GM19240 (cell line): ENCODE results near the gene WWP2.
"Not testable (repeated sequence)": the region's sequence is repeated elsewhere in the genome, so short reads cannot be mapped to it uniquely, and the experiment has no call there.

Source experiments
- DNase-seq: peaks from one replicate; pipeline ENCODE4 v3.0.0; 2011; ENCODE audit warnings: low spot score; ENCODE audit not compliant: insufficient read length

WWP2 gene

DNA sequence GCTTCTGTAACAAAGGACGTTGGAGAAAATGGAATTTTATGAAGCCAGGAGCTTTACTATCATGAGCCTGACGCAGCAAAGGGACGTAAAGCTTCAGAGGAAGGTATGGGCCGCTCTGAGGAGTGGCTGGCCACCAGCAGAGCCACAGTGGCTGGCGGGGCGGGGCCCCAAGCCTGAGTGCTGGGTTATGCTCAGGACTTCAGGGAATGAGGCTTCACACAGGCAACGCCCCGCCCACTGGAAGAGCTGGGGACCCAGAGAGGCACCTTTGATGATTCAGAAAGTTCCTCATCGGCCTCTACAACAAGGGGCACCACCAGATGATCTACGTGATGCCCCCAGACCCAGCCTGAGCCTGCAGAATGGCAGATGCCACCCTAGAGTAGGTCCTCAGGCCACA is 16.2 kb upstream of the WWP2 start:
- DNase-seq, result no peak

DNA sequence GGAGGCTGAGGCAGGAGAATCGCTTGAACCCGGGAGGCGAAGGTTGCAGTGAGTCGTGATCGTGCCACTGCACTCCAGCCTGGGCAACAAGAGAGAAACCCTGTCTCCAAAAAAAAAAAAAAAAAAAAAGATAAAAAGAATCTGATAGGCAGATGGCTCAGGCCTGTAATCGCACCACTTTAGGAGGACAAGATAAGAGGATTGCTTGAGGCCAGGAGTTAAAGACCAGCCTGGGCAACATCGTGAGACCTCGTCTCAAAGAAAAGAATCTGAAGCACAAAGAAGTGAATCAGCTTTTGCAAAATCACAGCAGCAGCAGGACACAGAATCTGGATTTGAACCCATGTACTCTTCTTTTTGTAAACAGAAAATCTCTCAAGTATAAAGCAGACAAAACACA is 15.0 kb upstream of the WWP2 start:
- DNase-seq, result no peak

DNA sequence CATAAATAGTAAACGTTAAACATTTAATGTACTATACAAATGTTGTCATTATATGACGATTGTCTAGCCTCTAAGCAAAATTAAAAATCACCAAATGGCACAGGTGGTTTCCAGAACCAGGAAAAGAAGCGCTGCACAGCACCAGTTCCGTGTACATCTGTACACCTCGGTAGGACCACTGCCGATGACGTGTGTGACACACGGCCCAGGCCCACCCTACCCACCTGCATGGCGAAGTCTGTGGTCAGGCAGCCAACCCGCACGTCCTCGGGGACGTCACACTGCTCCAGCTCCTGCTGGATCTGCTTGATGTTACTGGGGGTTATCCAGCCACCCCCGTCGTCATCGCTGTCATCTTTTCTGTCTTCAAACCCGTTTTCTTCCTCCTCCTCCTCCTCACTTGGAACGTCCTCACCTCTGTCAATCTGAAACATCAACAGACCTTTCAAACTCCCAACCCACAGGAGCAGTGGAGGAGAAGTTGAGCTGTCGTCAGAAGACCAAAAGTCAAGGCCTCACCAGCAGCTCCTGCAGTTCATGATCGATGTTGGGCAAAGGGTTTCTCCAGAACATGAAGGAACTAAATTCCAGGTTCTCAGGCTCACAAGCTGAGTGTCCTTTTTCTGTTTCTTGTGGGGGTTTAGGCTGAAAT is 13.3 kb upstream of the WWP2 start:
- no peak for DNase-seq

DNA sequence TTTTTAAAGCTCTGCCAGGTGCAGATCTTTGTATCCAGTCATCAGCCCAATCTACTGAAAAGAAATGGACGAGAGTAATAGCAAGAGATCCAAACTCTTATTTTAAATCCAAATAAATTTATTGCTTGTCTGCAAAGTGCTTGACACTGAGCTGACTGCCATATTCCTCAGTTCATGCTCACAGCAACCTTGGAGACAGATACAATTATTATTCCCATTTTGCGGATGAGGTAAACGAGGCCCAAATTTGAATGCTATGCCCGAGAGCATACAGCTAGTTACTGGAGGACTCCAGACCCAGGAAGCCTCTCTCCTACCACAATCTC is 8.0 kb upstream of the WWP2 start:
- DNase-seq, result no peak

DNA sequence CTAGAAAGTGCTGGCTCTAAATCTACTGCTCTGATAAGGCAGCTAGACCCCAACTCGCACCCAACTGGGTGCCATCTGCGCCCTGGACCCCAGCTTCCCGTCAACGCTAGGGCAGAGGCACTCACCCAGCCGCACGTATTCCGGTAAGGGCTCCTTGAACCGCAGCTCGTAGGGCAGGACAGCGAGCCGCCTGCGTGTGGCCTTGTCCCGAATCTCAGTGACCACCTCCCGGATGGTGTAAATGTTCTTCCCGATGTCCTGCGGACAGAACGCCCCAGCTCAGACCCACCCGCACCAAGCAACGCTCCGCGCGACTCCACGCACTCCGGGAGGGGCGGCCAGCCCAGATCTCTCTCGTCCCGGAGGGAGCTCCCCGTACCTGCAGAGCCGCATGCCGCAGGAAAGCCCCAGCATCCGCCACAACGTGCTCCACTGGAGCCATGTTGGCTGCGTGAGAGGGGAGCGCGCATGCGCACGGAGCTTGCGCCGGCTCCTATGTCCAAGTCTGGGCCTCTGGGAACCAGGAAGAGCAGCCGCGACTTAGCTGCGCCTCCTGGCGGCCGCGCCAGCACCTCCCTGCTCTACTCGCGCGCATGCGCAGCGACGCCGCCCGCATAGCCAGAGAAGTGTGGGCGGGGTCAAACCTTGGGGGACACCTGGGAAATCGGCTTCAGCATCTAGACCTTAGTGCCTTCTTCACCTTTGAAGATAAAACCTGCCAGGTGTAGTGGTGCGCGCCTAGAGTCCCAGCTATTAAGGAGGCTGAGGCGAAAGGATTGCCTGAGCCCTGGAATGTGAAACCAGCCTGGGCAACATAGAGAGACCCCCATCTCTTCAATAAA is 7.4 kb upstream of the WWP2 start, which contains the start of gene NOB1:
Gene NOB1, minus strand, starts transcription at position 458 of the 842 bp plus-strand sequence. Its CDS starts 16 bp downstream, at position 442.
- peak; percentile 83 for DNase-seq

DNA sequence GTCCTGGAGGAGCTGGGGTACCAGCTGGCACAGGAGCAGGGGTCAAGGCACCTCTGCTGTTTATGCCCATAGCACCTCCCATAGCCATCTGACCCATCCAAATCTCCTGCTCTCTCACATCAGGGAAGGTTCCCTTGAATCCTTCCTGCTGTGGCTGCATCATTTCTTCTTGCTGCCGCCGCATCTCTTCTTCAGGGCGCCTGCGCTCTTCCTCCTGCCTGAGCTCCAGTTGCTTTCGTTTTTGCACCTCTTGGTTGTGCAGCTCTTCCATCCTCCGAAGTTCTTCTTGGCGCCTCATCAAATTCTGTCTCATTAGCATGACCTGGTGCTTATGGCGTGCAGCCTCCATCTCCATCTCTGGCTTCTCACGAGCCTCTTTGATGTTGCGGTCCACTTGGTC is 5.4 kb upstream of the WWP2 start:
- DNase-seq, result no peak

DNA sequence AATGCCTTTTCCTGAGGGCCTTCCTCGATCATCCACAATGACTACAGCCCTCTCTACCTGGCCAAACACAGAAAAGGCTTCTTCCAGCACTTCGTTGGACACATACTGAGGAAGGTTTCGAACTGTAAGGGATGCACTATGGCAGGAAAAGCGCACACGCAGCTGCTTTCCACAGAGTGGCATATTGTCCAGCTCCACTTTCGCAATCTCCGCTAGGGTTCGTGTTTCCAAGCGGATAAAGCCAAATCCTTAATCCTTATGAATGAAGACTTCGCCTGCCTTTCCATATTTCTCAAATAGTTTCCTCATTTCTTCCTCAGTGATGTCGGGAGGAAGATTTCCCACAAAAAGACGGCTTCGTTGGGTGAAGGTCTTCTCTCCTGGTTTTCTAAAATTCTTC is 4.8 kb upstream of the WWP2 start:
- DNase-seq, result not testable (repeated sequence)

DNA sequence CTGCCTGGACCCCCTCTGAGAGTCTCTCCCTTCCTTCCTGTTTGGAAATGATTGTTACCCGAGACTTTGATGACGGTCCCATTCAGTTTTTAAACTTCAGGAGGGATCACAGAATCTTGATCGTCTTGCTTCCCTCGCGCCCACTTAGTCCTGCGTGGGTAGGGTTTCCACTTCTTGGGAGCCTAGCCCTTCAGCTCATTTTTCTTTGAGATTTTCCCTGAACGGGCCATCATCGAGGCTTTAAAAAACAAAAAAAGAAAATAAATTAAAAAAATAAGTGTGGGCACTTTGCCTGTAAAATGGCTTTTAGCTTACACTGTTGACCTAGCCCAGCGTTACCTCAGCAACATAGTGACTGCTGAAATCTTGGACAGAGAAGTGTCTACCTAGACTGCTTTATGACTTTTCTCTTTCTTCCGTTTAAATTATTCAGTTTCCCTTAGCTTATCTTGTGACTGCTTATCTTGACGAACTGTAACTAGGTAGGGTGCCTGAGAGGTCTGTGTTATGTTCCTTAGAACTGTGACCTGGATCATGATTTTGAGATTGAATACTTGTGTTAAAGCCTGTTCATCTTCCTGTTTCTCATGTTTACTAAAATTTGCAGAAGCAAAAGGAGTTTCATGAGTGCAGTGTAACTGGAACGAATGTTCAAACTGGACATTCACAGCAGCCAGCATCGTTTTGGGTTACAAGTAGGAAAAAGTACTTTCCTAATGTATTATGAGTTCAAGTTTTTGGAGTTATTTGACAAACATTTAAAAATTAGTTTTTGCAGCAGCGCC is 874 bp downstream of the WWP2 start:
- no peak for DNase-seq

DNA sequence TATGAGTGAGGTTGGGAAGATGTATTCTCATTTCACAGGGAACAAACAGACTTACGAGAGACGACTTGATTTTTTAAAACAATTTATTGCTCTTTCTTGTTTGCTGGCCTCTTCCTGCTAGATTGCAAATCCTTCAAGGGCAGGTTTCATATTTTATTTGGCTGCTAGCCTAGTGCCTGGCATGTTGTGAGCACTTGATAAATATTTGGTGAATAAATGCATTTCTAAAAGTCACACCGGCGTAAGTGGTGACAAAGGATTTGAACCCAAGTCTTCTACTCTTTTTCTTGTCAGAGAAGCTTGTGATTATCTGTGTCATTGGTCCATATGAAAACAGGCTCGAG is 1.4 kb downstream of the WWP2 start:
- DNase-seq, result no peak

DNA sequence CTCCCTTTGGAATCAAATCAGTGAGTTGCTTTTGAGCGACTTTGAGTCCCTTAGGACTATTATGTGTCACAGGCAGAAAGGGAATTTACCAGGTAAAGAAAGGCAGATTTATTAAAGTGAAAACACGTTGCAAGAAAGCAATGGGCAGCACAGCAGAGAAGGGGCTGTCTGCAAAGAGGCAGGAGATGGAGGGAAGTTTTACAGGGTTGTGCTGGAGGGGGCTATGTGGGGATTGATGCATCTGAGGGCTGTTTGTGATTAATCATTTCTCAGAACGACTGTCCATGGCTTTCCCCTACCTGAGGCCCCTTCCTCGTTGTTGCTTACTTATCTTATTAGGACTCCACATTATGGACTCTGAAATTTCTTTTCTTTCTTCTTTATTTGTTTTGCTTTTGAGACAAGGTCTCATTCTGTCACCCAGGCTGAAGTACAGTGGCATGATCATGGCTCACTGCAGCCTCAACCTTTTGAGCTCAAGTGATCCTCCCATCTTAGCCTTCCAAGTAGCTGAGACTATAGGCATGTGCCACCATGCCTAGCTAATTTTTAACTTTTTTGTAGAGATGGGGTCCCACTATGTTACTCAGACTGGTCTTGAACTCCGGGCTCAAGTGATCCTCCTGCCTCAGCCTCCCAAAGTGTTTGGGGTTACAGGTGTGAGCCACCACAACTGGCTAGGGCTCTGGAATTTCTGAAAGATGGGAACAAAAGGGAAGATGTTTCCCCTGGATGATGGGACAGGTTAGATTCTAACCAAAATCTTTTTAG is 5.5 kb downstream of the WWP2 start:
- DNase-seq, result no peak

DNA sequence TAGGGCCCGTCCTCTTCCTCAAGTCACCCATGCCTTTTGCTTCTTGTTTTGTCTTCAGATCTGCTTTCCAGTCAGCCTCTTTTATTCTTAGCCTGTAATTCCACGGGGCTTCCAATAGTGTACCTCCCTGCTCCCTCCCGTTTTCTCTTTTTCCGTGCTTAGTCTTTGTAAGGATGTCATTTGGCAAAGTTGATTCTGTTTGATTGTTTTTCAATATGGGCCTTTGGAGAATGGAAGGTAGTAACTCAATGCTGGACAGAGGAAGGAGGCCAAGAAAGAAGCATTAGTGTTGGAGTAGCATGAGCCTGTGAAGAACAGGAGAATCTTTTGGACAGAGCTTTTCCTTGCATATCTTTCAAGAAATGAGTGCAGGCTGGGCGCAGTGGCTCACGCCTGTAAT is 6.5 kb downstream of the WWP2 start:
- DNase-seq, result no peak

DNA sequence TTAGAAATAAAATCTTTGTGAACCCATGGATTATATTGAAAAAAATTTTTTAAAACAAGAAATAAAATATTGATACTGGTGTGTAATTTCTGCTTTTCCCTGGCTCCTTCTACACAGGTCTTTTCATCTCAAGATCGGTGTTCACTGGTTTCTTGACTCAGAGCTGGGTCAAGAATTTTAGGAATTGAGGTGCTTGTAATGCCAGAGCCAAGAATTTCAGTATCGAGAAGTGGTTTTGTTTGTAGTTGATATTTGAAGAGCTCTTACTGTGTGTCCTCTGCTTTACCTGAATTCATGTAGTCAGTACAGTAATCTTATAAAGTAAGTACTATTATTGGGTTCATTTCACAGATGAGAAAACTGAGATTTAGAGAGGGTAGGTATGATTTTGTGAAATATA is 7.3 kb downstream of the WWP2 start:
- DNase-seq, result no peak

DNA sequence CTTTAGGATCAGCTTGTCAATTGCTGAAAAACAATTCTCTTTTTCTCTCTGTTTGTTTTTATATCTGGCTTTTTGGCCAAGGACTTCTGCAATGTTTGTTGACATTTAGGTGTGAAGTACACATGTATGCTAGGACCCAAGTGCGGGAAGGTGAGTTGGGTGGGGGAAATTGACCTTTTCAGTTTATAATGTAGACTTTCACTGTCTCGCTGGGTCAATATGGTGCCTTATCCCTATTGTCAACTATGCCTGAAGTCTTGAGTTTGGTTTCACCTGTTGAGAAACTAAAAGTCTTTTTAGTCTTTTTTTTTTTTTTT is 9.5 kb downstream of the WWP2 start:
- no peak for DNase-seq

DNA sequence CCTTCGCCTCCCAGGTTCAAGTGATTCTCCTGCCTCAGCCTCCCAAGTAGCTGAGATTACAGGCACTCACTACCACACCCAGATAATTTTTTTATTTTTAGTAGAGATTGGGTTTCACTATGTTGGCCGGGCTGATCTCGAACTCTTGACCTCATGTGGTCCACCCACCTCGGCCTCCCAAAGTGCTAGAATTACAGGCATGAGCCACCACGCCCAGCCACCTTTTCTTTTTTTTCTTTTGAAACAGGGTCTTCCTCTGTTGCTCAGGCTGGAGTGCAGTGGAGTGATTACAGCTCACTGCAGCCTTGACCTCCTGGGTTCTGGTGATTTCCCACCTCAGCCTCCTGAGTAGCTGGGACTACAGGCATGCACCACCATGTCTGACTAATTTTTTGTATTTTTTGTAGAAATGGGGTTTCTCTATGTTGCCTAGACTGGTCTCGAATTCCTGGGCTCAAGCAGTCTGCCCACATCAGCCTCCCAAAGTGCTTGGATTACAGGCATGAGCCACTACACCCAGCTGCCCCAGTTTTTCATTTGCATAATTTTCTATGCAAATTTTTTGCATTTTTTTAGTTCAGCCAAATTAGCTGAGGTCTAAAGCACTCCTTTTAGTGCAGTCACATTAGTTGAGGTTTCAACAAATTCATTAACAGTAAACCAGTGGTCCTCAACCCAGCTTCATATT is 11.3 kb downstream of the WWP2 start:
- no peak for DNase-seq

DNA sequence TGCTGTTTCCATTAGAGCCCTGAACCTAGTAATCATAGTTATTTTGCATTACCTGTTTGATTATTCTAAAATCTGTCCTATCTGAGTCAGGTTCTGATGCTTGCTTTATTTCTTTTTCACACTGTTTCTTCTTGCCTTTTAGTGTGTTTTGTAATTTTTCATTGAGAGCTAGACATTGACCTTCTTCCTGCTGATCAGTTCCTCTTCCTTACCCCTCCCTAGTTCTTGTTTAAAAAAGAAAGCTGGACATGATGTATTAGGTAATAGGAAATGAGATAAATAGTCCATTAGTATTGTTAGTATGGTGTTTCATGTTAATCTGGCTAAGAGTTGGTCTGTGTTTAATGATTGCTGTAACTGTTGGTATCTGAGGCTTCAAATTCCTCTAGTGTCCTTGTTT is 13.4 kb downstream of the WWP2 start:
- DNase-seq, result no peak

DNA sequence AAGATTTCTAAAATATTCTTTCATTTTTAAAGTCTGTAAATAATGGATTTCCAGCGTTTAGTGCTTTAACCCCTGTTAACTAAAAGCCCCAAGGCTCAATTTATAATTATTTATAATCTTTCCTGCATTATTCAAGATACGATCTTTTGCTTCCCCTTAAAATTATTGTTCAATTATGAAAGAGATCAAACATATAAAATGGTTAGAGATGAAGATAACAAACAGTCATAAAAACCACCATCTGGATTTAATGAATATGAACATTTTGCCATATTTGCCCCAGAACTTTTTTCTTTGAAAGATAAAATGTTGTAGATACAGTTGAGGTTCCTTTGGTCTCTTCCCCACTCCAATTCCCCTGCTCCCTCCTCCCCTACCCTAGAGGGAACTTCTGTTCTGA is 17.6 kb downstream of the WWP2 start:
- DNase-seq, result no peak

DNA sequence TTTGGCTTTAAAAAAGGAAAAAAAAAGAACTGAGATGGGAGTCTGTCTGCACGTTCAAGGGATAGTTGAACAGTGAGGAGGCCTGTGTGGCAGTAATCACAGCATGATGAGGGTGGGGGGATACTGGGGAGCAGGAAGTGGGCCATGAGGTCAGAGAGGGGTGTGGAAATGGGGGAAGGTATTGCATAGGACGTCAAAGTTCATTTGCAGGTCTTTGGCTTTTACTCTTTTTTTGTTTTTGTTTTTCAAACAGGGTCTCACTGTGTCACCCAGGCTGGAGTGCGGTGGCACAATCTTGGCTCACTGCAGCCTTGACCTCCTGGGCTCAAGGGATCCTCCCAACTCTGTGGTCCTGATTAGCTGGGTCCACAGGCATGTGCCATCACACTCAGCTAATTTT is 19.0 kb downstream of the WWP2 start:
- DNase-seq, result no peak

DNA sequence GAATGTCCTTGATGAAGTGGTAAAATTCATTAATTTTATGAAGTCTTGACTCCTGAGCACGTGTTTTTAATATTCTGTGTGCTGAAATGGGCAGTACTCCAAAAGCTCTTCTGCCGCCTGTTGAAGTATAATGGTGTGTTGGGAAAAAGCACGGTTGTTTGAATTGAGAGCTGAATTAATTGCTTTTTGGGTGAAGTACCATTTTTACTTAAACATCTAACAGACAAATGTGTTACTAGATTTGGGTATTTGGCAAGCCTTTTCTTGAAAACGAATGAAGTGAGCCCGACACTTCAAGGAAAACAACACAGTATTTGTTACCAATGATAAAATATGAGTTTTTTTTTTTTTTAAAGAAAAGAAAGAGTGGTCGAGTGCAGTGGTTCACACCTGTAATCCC is 22.5 kb downstream of the WWP2 start:
- no peak for DNase-seq

DNA sequence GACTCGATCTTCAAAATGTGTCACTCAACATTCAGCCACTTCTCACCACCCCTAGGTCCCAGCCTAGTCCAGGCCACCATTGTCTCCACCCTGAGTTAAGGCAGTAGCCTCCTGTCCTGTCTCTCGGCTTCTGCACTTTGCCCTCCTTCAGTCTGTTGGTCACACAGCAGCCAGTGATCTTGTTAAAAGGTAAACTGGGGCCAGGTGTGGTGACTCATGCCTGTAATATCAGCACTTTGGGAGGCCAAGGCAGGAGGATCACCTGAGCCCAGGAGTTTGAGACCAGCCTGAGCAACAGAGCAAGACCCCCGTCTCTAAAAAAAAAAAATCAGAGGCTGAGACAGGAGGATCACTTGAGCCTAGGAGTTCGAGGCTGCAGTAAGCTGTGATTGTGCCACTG is 25.8 kb downstream of the WWP2 start:
- no peak for DNase-seq

DNA sequence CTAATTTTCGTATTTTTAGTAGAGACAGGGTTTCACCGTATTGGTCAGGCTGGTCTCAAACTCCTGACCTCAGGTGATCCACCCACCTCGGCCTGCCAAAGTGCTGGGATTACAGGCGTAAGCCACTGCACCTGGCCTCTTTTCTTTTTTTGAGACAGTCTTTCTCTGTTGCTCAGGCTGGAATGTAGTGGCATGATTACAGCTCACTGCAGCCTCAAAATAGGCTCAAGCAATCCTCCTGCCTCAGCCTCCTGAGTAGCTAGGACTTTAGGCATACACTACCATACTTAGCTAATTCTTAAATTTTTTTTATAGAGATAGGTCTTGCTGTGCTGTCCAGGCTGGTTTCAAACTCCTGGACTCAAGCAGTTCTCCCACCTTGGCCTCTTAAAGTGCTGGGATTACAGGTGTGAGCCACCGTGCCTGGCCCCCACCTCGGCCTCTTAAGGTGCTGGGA is 29.3 kb downstream of the WWP2 start:
- DNase-seq, result not testable (repeated sequence)

DNA sequence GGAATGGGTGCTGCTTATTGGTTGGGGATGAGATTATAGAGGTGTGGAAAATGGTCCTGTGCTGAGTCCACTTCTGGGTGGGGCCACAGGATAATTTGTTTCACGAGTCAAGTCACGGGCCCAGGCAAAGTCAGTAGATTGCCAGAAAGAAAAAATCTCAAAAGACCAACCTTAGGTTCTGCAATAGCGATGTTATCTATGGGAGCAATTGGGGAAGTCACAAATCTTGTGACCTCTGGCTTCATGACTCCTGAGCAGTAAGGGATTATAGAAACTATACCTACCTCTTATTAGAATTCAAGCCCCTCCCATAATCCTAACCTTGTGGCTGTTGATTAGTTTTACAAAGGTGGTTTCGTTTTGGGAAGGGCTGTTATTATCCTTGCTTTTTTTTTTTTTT is 31.4 kb downstream of the WWP2 start:
- no peak for DNase-seq
